Measurements from ENCODE around the gene CEP83.

GRCh38 chr12:94269316-94269999 lies 190.2 kb downstream of the CEP83 start:
- TF ChIP-seq NFYB (CRISPR knock-in tag; conservative IDR thresholded peaks at IDR 0.05; ENCODE audit: low read depth) (no peak), CTCF (IDR thresholded peaks at IDR 0.05) (no peak), IRF1 (CRISPR knock-in tag; IDR thresholded peaks at IDR 0.05) (no peak), NR3C1 (CRISPR knock-in tag; conservative IDR thresholded peaks at IDR 0.05; ENCODE audit: low read depth) (no peak), IRF2 (CRISPR knock-in tag; IDR thresholded peaks at IDR 0.05; ENCODE audit: borderline replicate concordance, low read depth) (no peak), ZNF138 (CRISPR knock-in tag; conservative IDR thresholded peaks at IDR 0.05) (no peak), HMGXB4 (CRISPR knock-in tag; IDR thresholded peaks at IDR 0.05) (no peak), NR2C2 (CRISPR knock-in tag; IDR thresholded peaks at IDR 0.05) (no peak), CBFB (CRISPR knock-in tag; IDR thresholded peaks at IDR 0.05; ENCODE audit: low read depth) (no peak), KAT7 (CRISPR knock-in tag; IDR thresholded peaks at IDR 0.05; ENCODE audit: borderline replicate concordance) (no peak), CREM (CRISPR knock-in tag; IDR thresholded peaks at IDR 0.05) (no peak), USF2 (CRISPR knock-in tag; IDR thresholded peaks at IDR 0.05) (no peak)
